ENCODE measurements around the gene COX8A. TPM values are rescaled to one million over a fixed set of nuclear protein-coding genes. Genes with fewer than 3 reads are reported as not detected.

Gene COX8A
- total and polyA plus RNA-seq, 10 donors = 181 to 698 (median 324) TPM

DNA sequence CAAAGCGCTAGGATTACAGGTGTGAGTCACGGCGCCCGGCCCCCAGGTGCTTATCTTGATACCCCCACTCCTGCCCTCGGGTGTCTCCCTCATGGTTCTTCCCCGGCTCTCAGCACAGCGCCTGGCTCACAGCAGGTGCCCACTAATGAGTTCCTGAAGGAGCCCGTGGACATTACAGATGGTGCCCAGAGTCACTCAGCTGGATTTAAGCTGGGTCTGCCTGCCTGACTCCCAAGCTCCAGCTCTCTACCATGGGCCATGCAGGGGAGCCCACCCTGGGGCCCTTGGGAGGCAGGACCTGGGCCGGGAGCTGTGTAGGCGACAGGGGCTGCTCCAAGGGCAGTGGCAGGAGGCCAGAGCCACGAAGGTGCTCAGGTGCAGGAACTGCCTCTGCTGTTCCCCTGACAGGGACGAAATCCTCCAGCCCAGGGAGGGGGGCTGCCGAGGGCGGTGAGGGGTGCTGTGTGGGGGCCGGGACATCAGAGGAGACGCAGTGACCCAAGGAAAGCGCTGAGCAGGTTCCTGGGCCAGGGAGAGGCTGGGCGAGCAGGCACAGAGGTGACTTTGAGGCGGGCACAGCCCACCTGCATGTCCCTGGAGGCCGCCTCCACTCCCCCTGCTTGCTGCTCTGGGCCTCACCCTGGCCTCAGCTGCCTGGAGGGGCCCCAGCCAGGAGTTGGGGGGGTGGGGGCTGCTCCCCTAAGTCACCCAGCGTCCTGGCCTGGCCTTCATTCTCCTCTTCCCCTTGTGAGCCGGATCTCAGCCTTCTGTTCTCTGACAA, 46.7 kb downstream of the COX8A start:
- no peak for DNase-seq
- WGBS, 5 donors = 81 to 91% (median 86%) methylated on average over 19 to 22 of the region's 22 CpGs
- Histone ChIP-seq H3K27ac (no peak overlapping the region), H3K36me3 (no peaks in the 10 kb centered on the region), H3K4me1 (no peaks in the 10 kb centered on the region), H3K27me3 (replicated peaks in 1 of 7) (no peaks in the 10 kb centered on the region), H3K4me3 (no peak overlapping the region), H3K9me3 (no peaks in the 10 kb centered on the region)
- intact Hi-C loops (cut with DNase I; ENCODE audit: low total_unique reads) = no loop called here
- TF ChIP-seq, protein P1, sequence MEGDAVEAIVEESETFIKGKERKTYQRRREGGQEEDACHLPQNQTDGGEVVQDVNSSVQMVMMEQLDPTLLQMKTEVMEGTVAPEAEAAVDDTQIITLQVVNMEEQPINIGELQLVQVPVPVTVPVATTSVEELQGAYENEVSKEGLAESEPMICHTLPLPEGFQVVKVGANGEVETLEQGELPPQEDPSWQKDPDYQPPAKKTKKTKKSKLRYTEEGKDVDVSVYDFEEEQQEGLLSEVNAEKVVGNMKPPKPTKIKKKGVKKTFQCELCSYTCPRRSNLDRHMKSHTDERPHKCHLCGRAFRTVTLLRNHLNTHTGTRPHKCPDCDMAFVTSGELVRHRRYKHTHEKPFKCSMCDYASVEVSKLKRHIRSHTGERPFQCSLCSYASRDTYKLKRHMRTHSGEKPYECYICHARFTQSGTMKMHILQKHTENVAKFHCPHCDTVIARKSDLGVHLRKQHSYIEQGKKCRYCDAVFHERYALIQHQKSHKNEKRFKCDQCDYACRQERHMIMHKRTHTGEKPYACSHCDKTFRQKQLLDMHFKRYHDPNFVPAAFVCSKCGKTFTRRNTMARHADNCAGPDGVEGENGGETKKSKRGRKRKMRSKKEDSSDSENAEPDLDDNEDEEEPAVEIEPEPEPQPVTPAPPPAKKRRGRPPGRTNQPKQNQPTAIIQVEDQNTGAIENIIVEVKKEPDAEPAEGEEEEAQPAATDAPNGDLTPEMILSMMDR (IDR thresholded peaks at IDR 0.05 in 8 of 11, conservative IDR thresholded peaks at IDR 0.05 in 3 of 11) = no peak
- no peak for TF ChIP-seq POLR2AphosphoS5 (IDR thresholded peaks at IDR 0.05)
- no peak for TF ChIP-seq POLR2A (IDR thresholded peaks at IDR 0.05)

DNA sequence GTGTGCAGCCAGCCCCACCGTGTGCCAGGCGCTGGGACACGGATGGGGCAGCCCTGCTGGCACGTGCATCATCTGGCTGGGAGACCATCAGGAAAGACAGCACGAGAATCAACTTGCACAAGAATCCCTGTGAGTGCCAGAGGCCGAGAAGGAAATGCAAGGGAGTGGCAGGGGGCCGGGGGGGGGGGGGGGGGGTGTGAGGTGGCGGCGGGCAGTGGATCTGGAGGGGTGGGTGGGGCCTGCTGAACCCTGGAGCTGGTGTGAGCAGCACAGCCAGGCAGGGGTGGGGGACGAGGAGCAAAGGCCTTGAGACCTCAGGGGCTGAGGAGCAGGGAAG, 47.3 kb downstream of the COX8A start:
- intact Hi-C loops (cut with DNase I; ENCODE audit: low total_unique reads) = no loop called here
- WGBS, 5 donors = 50 to 73% (median 53%) methylated on average over 7 to 10 of the region's 10 CpGs
- TF ChIP-seq, protein P1 (IDR thresholded peaks at IDR 0.05 in 8 of 11, conservative IDR thresholded peaks at IDR 0.05 in 3 of 11) = no peak
- TF ChIP-seq POLR2A (IDR thresholded peaks at IDR 0.05) (no peak), POLR2AphosphoS5 (IDR thresholded peaks at IDR 0.05) (no peak)

DNA sequence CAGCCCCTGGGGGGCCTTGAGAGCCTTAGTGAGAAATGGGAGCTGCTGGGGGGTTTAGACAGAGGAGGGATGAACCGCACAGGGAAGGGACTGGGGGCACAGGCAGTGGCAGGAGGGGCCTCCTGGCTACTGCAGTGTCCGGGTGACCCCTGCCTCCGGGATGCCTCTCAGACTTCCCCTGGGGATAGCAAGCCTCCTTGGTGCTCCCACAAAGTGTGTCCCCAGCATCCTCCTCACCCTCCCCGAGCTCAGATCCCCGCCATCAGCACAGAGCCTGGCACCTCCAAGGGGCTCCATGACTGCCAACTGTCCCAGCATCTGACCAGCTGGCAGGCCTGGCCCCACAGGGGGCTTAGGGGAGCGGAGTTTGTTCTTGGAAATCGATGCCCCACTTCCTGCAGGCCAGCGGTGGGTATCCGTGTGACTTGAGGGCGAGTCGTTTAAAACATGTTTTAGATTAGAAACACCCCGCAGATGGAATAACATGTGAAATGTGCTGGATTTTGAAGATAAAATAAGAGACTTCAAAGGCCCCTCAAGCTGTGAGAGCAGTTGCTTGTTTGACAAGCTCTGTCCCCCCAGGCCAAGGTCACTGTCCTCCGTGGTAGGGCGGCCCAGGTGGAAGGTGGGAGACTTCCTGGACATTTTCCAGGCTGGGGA, 47.8 kb downstream of the COX8A start:
- H3K9me3 ChIP-seq = no peaks in the 10 kb centered on the region
- no peak for DNase-seq
- H3K4me3 ChIP-seq = no peak overlapping the region
- H3K4me1 ChIP-seq = peaks cover 0 to 9% (median 4%) of the 10 kb centered on the region in 6 donors
- intact Hi-C loops (cut with DNase I; ENCODE audit: low total_unique reads) = no loop called here
- H3K36me3 ChIP-seq = no peaks in the 10 kb centered on the region
- no peak for TF ChIP-seq POLR2AphosphoS5 (IDR thresholded peaks at IDR 0.05)
- TF ChIP-seq, protein P1 (IDR thresholded peaks at IDR 0.05 in 8 of 11, conservative IDR thresholded peaks at IDR 0.05 in 3 of 11) = no peak
- TF ChIP-seq POLR2A (IDR thresholded peaks at IDR 0.05) = no peak
- H3K27ac ChIP-seq = no peak overlapping the region
- H3K27me3 ChIP-seq (replicated peaks in 1 of 7) = peaks cover 0 to 6% (median 0%) of the 10 kb centered on the region in 7 donors
- WGBS, 5 donors = 83 to 88% (median 87%) methylated on average over 12 to 14 of the region's 14 CpGs

More for the DNA sequence above, 47.3 kb downstream of the COX8A start:
- Histone ChIP-seq H3K27me3 (replicated peaks in 1 of 7) (peaks cover 0 to under 1% (median 0%) of the 10 kb centered on the region in 7 donors), H3K36me3 (no peaks in the 10 kb centered on the region), H3K4me3 (no peak overlapping the region), H3K9me3 (no peaks in the 10 kb centered on the region), H3K27ac (no peak overlapping the region), H3K4me1 (peaks cover 0 to 3% (median 1%) of the 10 kb centered on the region in 6 donors)
- no peak for DNase-seq
